NCI-H524 (cell line): Measurements from ENCODE around the gene RMI2.
A peak's percentile ranks its signal among the peaks of the same experiment; 100 is the strongest.
"Not testable (repeated sequence)": the region's sequence is repeated elsewhere in the genome, so short reads cannot be mapped to it uniquely, and the experiment has no call there.

Experiments
- DNase-seq, 2 experiments: peaks; one replicate each; lab custom pipeline; 2025; lab: John Stamatoyannopoulos, UW

The RMI2 gene

GRCh38 chr16:11354733-11355574, 9.7 kb downstream of the RMI2 start:
- no peak for DNase-seq

GRCh38 chr16:11355862-11356261, 10.6 kb downstream of the RMI2 start:
- DNase-seq, result no peak

DNA sequence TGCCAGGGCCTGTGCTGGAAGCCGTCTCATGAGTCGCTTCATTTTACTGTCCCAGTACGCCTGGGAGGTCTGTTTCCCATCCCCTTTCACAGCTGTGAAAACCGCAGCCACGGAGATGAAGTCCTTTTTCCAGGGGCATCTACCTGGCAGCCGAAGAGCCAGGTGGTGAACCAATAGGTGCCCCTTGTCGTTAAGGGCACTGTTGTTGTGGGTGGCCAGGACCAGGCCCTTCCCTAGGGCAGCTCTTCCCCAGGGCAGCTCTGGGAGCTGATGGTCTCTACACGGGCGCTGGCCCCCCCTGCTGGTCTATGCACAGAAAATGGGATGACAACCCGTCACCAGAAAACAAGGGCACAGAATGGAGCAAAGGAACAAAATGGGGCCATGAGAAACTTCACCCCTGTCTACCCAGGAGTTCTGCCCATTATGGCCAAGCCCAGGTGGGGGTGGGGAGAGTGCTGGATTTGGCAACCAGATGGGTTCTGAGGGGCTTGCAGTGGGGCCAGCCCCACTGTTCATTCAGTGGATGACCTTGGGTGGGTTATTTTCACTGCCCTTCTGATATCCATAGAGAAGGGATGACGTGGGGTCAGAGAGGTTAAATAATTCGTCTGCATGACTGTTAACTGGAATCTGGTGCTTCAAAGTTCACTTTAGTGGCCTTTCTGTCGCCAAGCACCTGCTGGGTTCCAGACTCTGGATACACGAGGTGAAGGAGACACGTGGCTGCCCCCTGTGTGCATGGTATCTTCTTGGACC, 11.5 kb downstream of the RMI2 start:
- DNase-seq, result peak; percentile 19 to 59

GRCh38 chr16:11358531-11358930, 13.3 kb downstream of the RMI2 start:
- DNase-seq, result no peak

GRCh38 chr16:11359370-11359769, 14.1 kb downstream of the RMI2 start:
- no peak for DNase-seq

DNA sequence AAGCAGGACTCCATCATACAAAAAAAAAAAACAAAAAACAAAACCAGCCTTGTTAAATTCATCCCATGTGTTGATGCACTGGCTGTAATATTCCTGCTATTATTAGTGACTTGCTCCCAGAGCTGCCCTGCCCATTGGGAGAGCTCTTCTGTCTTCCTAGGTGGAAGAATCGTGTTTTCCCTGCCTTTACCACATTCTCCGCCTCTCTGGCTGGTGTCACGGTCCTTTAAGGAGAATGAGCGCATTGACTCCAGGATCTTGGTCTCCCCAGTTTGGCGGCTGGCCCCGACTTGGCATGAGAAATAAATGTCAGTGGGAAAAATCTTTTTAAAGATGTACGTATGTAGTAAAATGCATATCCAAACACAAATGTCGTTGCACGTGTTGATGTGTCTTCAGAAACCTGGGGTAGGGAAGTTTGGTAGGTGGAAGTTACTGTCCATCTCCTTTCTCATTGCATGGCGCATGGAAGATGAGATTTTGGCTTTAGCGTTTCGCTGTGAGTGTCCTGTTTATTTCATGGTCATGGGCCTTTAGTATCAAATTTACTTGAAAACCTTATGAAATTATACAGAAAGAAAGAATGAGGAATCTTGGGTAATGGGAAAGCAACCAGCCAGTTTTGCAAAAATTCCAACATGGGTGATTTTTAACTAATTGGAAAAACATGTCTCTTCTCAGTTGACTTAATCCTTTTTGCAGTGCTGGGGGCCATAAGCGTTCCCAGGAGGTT, 15.5 kb downstream of the RMI2 start:
- DNase-seq, result no peak

DNA sequence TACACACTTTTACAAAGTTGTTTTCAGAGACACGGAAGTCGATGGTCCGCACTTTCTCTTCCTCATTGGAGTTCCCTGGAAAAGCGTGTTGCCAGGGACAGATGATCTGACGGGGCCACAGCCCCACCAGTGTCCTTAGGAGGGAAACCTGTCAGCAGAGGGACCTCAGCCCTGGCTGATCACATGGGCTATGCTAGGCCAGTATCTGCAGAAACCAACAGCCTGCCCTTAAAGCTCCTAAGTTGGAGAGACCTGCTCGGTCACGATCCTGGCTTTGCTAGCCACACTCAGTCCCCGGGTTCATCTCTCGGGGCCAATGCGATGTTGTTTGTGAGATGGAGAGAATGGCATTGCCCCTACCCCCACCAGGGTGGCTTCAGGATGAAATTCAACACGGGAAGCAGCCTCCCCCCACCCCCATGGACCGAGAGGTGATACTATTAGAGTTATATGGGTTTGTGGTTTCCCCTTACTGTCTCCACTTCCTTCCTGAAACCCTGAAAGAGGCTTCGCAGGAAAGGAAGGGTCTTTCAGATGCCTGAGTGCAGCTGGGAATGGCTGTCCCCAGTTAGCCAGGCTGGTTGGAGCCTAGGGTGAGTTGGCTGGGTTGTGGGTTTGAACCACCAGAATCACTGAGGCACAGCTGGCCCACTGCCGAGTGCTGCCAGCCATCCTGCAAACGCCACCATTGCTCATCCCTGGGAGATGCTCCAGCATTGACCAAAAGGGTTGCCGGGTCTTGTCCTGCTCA, 16.6 kb downstream of the RMI2 start:
- no peak for DNase-seq

- DNase-seq, result no peak
These were observed 18.6 kb downstream of the RMI2 start for GRCh38 chr16:11363927-11364258.

- no peak for DNase-seq
These were observed 22.2 kb downstream of the RMI2 start for GRCh38 chr16:11367483-11367906.

DNA sequence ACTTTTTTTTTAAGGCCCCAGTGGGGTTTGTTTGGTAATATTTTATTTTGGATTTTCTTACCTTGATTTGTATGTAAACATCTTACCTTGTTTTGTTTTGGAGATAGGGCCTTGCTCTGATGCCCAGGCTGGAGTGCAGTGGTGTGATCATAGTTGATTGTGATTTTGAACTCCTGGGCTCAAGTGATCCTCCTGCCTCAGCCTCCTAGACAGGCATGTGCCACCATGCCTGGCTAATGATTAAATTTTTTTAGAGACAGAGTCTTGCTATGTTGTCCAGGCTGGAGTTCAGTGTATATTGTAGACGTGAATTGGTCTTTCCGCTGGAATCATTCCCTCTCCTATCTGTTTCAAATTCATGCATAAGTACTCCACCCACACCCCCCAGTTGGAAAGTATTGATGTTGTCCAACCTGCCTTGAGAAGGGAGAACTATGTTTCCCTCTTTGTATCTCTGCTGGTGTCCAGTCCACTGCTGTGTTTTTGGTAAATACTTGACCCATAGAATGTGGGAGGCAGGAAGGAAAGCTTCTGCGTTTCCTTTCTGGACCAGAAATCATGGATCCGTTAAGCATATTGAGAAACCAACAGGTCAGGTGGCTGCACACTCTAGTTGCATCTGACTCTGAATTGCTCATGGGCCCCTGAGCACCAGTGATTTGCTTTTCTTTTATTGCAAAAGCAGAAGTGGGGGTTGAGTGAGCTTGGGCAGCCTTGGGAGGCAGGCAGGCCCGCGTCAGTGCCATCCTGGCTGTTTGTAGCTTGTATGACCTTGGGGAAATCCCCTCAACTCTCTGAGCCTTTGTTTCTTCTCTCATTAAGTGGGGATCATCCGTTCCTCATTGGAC, 25.0 kb downstream of the RMI2 start:
- DNase-seq, result no peak

DNA sequence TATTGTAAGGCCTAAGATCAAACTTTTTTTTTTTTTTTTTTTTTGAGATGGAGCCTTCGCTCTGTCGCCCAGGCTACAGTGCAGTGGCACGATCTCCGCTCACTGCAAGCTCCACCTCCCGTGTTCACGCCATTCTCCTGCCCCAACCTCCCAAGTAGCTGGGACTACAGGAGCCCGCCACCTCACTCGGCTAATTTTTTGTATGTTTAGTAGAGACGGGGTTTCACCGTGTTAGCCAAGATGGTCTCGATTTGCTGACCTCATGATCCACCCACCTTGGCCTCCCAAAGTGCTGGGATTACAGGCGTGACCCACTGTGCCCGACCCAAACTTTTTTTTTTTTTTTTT, 25.6 kb downstream of the RMI2 start:
- DNase-seq, result not testable (repeated sequence)

DNA sequence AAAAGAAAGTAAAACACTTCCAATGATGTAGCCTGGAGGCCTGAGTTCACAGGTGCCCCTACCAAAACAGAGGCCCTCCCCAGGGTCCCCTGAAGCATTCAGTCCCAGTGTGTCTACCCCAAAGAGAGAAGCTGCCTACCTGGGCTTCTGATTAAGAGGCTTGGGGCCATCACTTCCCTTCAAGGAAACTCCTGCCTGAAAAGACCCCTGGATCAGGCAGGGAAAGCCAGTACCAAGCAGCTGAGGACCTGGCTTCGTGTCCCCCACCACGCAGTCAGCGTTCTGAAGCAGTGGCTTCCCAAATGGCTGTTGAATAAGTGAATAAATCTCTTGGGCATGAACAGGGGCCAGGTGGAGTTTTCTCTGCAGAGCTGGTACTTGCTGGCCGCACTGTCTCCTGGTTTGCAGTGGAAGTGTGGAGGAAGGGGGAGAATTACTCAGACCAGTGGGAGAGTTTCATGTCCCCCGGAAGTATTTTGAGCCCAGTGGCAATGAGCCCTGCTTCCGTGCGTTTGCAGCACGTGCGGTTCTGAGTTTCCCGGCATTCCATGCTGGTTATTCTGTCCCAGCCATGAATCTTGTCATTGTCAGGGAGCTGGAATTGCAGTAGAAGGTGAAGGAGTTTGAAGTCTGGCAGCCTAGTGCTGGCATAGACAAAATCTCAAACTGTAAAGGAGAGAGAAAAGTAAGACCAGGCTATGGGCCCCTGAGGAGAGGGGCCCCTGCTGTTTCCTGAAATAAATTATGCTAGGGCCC, 27.0 kb downstream of the RMI2 start:
- DNase-seq, result no peak

DNA sequence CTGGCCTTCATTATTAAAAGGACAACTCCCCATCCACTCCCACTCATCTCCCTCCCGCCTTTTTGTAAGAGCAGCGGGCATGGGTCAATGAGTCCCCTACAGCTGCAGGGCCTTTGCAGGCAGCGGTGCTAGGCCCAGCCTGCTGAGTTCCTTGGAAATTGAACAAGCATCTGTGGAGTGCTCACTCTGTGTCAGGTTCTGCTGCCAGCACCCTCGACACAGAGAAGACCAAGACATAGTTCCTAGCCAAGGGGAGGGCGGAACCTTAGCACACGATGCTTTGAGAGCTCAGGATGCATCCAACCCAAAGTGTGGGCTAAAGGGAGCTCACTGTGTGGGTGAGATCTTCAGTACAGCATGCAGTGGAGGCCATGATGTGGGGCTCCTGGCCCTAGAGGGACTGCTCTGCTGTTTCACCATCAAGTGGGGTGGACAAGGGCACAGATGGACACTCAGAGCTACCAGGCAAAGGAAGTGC, 27.6 kb downstream of the RMI2 start:
- DNase-seq, result no peak

GRCh38 chr16:11374255-11374654, 29.0 kb downstream of the RMI2 start:
- no peak for DNase-seq

DNA sequence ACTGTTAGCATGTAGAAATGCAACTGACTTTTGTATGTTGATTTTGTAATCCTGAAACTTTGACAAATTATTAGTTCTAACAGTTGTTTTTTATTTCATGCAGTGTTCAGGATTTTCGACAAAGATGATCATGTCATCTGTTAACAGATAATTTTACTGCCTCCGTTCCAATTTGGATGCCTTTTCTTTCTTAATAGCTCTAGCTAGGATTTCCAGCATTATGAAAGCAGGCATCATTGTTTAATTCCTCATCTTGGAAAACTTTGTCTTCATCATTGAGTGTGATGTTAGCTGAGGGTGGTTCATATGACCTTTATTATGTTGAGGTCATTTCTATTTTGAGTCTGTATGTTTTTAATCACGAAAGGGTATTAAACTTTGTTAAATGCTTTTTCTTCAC, 31.9 kb downstream of the RMI2 start:
- no peak for DNase-seq

GRCh38 chr16:11378951-11379350, 33.7 kb downstream of the RMI2 start:
- not testable (repeated sequence) for DNase-seq

GRCh38 chr16:11379420-11379819, 34.2 kb downstream of the RMI2 start:
- DNase-seq, result no peak

GRCh38 chr16:11380836-11381235, 35.6 kb downstream of the RMI2 start:
- DNase-seq, result no peak

DNA sequence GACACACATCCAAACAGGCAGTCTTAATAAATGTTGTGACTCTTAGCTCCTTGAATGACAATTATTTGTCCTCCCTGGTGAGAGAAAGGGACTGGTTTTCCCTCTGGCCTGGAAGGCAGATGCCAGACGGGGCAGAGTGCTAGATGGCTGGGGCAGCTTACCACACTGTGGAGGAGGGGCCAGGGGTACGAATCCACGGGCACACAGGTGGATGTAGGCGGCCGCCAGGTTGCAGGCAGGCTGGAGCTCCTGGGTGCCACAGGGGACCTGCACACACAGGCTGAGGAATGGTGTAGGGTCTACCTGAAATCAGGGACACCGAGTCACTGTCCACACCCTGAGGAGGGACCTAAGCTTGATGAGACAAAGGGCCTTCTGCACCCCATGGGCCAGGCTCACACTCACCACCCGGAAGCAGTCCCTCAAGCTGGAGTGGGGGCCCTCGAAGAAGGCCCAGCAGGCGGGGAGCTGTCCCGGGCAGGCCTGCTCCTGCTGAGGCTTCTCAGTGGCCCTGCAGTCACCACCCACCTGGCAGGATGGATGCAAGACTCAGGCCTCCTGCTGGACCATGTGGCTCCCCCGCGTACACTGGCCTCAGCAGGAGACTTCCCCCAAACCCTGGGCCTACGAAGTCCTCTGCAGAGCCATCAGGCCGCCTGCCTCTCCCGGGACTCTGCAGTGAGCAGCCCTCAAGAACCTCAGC, 38.4 kb downstream of the RMI2 start:
- no peak for DNase-seq
